T-cell (primary cell): ENCODE data around the gene REXO1. TPM values are rescaled to one million over a fixed set of nuclear protein-coding genes. Genes with fewer than 3 reads are reported as not detected.

ENCODE experiments used
- ATAC-seq, 4 experiments: fragments of 200-7000 bp in 3 of 4; fragments of 150-1000 bp in 1 of 4; cut with Tn5 transposase; replicated peaks in 1 of 4; 1 replicate in 3 of 4; 2 replicates in 1 of 4; pipeline ENCODE4 v1.10.0; 2021; ENCODE audit warnings: moderate library complexity in 3 of 4, mild to moderate bottlenecking in 2 of 4, moderate number of reproducible peaks in 1 of 4
- CTCF ChIA-PET, 2 donors: fragments of 300-600 bp; sonication (Branson Sonifier 250); formaldehyde crosslinking; loops; one replicate each; lab custom pipeline; 2022; ENCODE audit warnings: antibody characterized with exemption in 2 of 2; lab: Charles Lee
- POLR2A ChIA-PET, 2 donors: fragments of 300-600 bp; sonication (Branson Sonifier 250); formaldehyde crosslinking; loops; one replicate each; lab custom pipeline; 2022; ENCODE audit warnings: antibody characterized with exemption in 2 of 2; lab: Charles Lee
- DNase-seq, 35 experiments: peaks; one replicate each; pipeline versions ENCODE4 v3.0.0 to v3.0.0-alpha.2; 2013 to 2023
- H3K27ac ChIP-seq: one replicate; pipeline ENCODE4 v1.5.1; 2013; ENCODE audit warnings: low read length
- H3K27me3 ChIP-seq, 2 experiments: replicated peaks in 1 of 2; 1 replicate in 1 of 2; 2 replicates in 1 of 2; pipeline versions ENCODE4 v1.6.1 to v1.7.0; 2013; ENCODE audit warnings: low read length in 1 of 2, mixed read lengths in 1 of 2; ENCODE audit not compliant: control insufficient read depth in 2 of 2, insufficient read depth in 2 of 2; ENCODE audit errors: extremely low read depth in 1 of 2
- H3K36me3 ChIP-seq, 2 donors: 1 replicate in 1 of 2; 2 replicates in 1 of 2; pipeline versions ENCODE4 v1.6.1 to v1.7.0; 2013; ENCODE audit warnings: low read length in 1 of 2; ENCODE audit not compliant: control insufficient read depth in 2 of 2, insufficient read depth in 1 of 2; ENCODE audit errors: extremely low read depth in 1 of 2
- H3K4me1 ChIP-seq, 2 experiments: 1 replicate in 1 of 2; 2 replicates in 1 of 2; pipeline versions ENCODE4 v1.6.1 to v1.7.0; 2013; ENCODE audit warnings: low read length in 2 of 2, mixed read lengths in 1 of 2; ENCODE audit not compliant: insufficient read depth in 2 of 2, control insufficient read depth in 1 of 2; ENCODE audit errors: extremely low read depth in 1 of 2
- H3K4me3 ChIP-seq, 2 donors: 1 replicate in 1 of 2; 2 replicates in 1 of 2; pipeline versions ENCODE4 v1.5.1 to v1.7.0; 2013; ENCODE audit warnings: mild to moderate bottlenecking in 2 of 2, low read length in 1 of 2, moderate library complexity in 1 of 2; ENCODE audit not compliant: control insufficient read depth in 1 of 2; ENCODE audit errors: extremely low read depth in 1 of 2
- H3K9me3 ChIP-seq: 2 replicates; pipeline ENCODE4 v1.7.0; 2013
- H3K27ac Mint-ChIP-seq, 2 donors: one replicate each; pipeline ENCODE4 v1.8.0; 2020 to 2021; ENCODE audit warnings: mild to moderate bottlenecking in 2 of 2, mixed read lengths in 2 of 2
- H3K27me3 Mint-ChIP-seq, 2 donors: one replicate each; pipeline ENCODE4 v1.8.0; 2021 to 2022; ENCODE audit warnings: mixed read lengths in 2 of 2
- H3K36me3 Mint-ChIP-seq: one replicate; pipeline ENCODE4 v1.8.0; 2021; ENCODE audit warnings: mixed read lengths
- H3K4me1 Mint-ChIP-seq, 3 donors: one replicate each; pipeline ENCODE4 v1.8.0; 2020 to 2022; ENCODE audit warnings: mixed read lengths in 3 of 3, mild to moderate bottlenecking in 1 of 3
- H3K4me3 Mint-ChIP-seq, 3 donors: one replicate each; pipeline ENCODE4 v1.8.0; 2020 to 2022; ENCODE audit warnings: mild to moderate bottlenecking in 3 of 3, mixed read lengths in 3 of 3, moderate library complexity in 3 of 3
- H3K9me3 Mint-ChIP-seq, 3 donors: one replicate each; pipeline ENCODE4 v1.8.0; 2020 to 2022; ENCODE audit warnings: mixed read lengths in 3 of 3
- WGBS: methylation state at CpG from one replicate; pipeline ENCODE4 v1.1.5; 2013; ENCODE audit warnings: missing lambda C conversion rate; ENCODE audit not compliant: insufficient coverage; 5-methylcytosine and 5-hydroxymethylcytosine counted together
- total RNA-seq, 35 experiments: library from RNA in 6 of 35; stranded (reverse) in 6 of 35; fragments of 120-200 nt in 1 of 35; gene quantifications; one replicate each; pipeline versions ENCODE4 v1.2.1 to v1.2.4 and lab custom pipeline; 2013 to 2026

REXO1 gene
- total RNA-seq, 5 donors from 2014 or later (not counting 1 experiment from before 2014, with no cell fraction given) = 68.4 to 97.5 (median 78.7) TPM

GRCh38 chr19:1769645-1769985, 78.7 kb downstream of the REXO1 start:
- Mint-ChIP-seq H3K4me1 (no peaks in the 10 kb centered on the region), H3K4me3 (no peak overlapping the region), H3K36me3 (no peaks in the 10 kb centered on the region), H3K27me3 (peaks cover 54 to 85% of the 10 kb centered on the region in 2 donors), H3K9me3 (peaks cover 0 to 15% (median 12%) of the 10 kb centered on the region in 3 donors), H3K27ac (no peak overlapping the region)
- DNase-seq (no peak), ATAC-seq (no peak)
- H3K9me3 ChIP-seq = peaks cover 2% of the 10 kb centered on the region
- H3K4me3 ChIP-seq = no peak overlapping the region
- POLR2A ChIA-PET = no interaction called here
- peaks cover 0 to 10% of the 10 kb centered on the region in 2 experiments for H3K4me1 ChIP-seq
- H3K27me3 ChIP-seq = peaks cover 12 to 91% of the 10 kb centered on the region in 2 experiments
- H3K36me3 ChIP-seq = no peaks in the 10 kb centered on the region
- no CpG with 5 or more reads among the region's 12 CpGs for WGBS
- H3K27ac ChIP-seq = no peak overlapping the region
- CTCF ChIA-PET = no interaction called here

GRCh38 chr19:1768918-1769644, 79.2 kb downstream of the REXO1 start:
- H3K36me3 Mint-ChIP-seq = no peaks in the 10 kb centered on the region
- no peak for DNase-seq
- no peak for ATAC-seq
- H3K9me3 Mint-ChIP-seq = peaks cover 0 to 15% (median 12%) of the 10 kb centered on the region in 3 donors
- H3K9me3 ChIP-seq = peaks cover 2% of the 10 kb centered on the region
- WGBS = 52% methylated on average over 4 of the region's 9 CpGs
- CTCF ChIA-PET = interaction anchor here in 1 of 2 donors (0.5 kb wide), 1 partner anchor 315 kb away, joined by 4 read pairs; no protein-coding TSS in a partner anchor
- no peak overlapping the region for H3K27ac Mint-ChIP-seq
- H3K36me3 ChIP-seq = no peaks in the 10 kb centered on the region
- H3K4me3 ChIP-seq = no peak overlapping the region
- no peak overlapping the region for H3K4me3 Mint-ChIP-seq
- peaks cover 56 to 84% of the 10 kb centered on the region in 2 donors for H3K27me3 Mint-ChIP-seq
- POLR2A ChIA-PET = no interaction called here
- H3K27me3 ChIP-seq = peaks cover 12 to 91% of the 10 kb centered on the region in 2 experiments
- peaks cover 0 to 10% of the 10 kb centered on the region in 2 experiments for H3K4me1 ChIP-seq
- H3K27ac ChIP-seq = no peak overlapping the region
- H3K4me1 Mint-ChIP-seq = no peaks in the 10 kb centered on the region

- H3K9me3 ChIP-seq = peaks cover 2% of the 10 kb centered on the region
- ChIA-PET CTCF (interaction anchor here in 1 of 2 donors (0.5 kb wide), 1 partner anchor 314 kb away, joined by 4 read pairs; no protein-coding TSS in a partner anchor), POLR2A (no interaction called here)
- H3K36me3 ChIP-seq = no peaks in the 10 kb centered on the region
- peaks cover 9 to 91% of the 10 kb centered on the region in 2 experiments for H3K27me3 ChIP-seq
- no peak overlapping the region for H3K27ac Mint-ChIP-seq
- peaks cover 60 to 85% of the 10 kb centered on the region in 2 donors for H3K27me3 Mint-ChIP-seq
- H3K27ac ChIP-seq = no peak overlapping the region
- ATAC-seq (no peak), DNase-seq (no peak)
- no peak overlapping the region for H3K4me3 ChIP-seq
- H3K36me3 Mint-ChIP-seq = no peaks in the 10 kb centered on the region
- WGBS = 18% methylated on average over 9 of the region's 13 CpGs
- peaks cover 0 to 10% of the 10 kb centered on the region in 2 experiments for H3K4me1 ChIP-seq
- H3K4me3 Mint-ChIP-seq = no peak overlapping the region
- peaks cover 0 to 2% (median 0%) of the 10 kb centered on the region in 3 donors for H3K4me1 Mint-ChIP-seq
- peaks cover 0 to 15% (median 12%) of the 10 kb centered on the region in 3 donors for H3K9me3 Mint-ChIP-seq
These were observed 80.0 kb downstream of the REXO1 start for GRCh38 chr19:1768248-1768647.

GRCh38 chr19:1767464-1767933, 80.8 kb downstream of the REXO1 start:
- Histone ChIP-seq H3K4me3 (no peak overlapping the region), H3K9me3 (peaks cover 2% of the 10 kb centered on the region), H3K27ac (no peak overlapping the region), H3K4me1 (peaks cover 0 to 10% of the 10 kb centered on the region in 2 experiments), H3K36me3 (no peaks in the 10 kb centered on the region), H3K27me3 (peaks cover 9 to 92% of the 10 kb centered on the region in 2 experiments)
- DNase-seq = peak in 33 of 35 experiments; percentile 14 to 76 (median 50)
- Mint-ChIP-seq H3K9me3 (peaks cover 0 to 15% (median 12%) of the 10 kb centered on the region in 3 donors), H3K4me3 (no peak overlapping the region), H3K36me3 (no peaks in the 10 kb centered on the region), H3K27me3 (peaks cover 58 to 84% of the 10 kb centered on the region in 2 donors), H3K27ac (no peak overlapping the region), H3K4me1 (peaks cover 0 to 2% (median 0%) of the 10 kb centered on the region in 3 donors)
- 5% methylated on average over 18 of the region's 21 CpGs for WGBS
- ChIA-PET CTCF (interaction anchor here in 1 of 2 donors (0.5 kb wide), 1 partner anchor 774 kb away, joined by 3 read pairs; no protein-coding TSS in a partner anchor), POLR2A (no interaction called here)
- peak; percentile 56 to 81 (median 70) for ATAC-seq

GRCh38 chr19:1766800-1767352, 81.4 kb downstream of the REXO1 start:
- H3K9me3 Mint-ChIP-seq = peaks cover 0 to 15% (median 12%) of the 10 kb centered on the region in 3 donors
- ATAC-seq (no peak), DNase-seq (no peak)
- no peak overlapping the region for H3K27ac ChIP-seq
- peaks cover 0 to 2% (median 0%) of the 10 kb centered on the region in 3 donors for H3K4me1 Mint-ChIP-seq
- CTCF ChIA-PET = interaction anchor here in 1 of 2 donors (0.5 to 0.6 kb wide), 2 partner anchors 96 to 773 kb away, joined by 3 to 6 read pairs; no protein-coding TSS in a partner anchor
- no peak overlapping the region for H3K27ac Mint-ChIP-seq
- POLR2A ChIA-PET = no interaction called here
- H3K27me3 ChIP-seq = peaks cover 9 to 94% of the 10 kb centered on the region in 2 experiments
- H3K36me3 ChIP-seq = no peaks in the 10 kb centered on the region
- H3K4me1 ChIP-seq = peaks cover 0 to 10% of the 10 kb centered on the region in 2 experiments
- H3K36me3 Mint-ChIP-seq = no peaks in the 10 kb centered on the region
- peaks cover 2% of the 10 kb centered on the region for H3K9me3 ChIP-seq
- H3K27me3 Mint-ChIP-seq = peaks cover 55 to 82% of the 10 kb centered on the region in 2 donors
- no peak overlapping the region for H3K4me3 Mint-ChIP-seq
- WGBS = 14% methylated on average over 1 of the region's 10 CpGs
- H3K4me3 ChIP-seq = no peak overlapping the region
